ENCODE data around the gene EIF2D. TPM values are rescaled to one million over a fixed set of nuclear protein-coding genes. Genes with fewer than 3 reads are reported as not detected.
A peak's percentile ranks its signal among the peaks of the same experiment; 100 is the strongest.

The EIF2D gene
- total and polyA plus RNA-seq, 2 of the 13 experiments (the other 11 are each of a cell fraction or from before 2014, with no cell fraction given), result 45.1 to 64.9 TPM

DNA sequence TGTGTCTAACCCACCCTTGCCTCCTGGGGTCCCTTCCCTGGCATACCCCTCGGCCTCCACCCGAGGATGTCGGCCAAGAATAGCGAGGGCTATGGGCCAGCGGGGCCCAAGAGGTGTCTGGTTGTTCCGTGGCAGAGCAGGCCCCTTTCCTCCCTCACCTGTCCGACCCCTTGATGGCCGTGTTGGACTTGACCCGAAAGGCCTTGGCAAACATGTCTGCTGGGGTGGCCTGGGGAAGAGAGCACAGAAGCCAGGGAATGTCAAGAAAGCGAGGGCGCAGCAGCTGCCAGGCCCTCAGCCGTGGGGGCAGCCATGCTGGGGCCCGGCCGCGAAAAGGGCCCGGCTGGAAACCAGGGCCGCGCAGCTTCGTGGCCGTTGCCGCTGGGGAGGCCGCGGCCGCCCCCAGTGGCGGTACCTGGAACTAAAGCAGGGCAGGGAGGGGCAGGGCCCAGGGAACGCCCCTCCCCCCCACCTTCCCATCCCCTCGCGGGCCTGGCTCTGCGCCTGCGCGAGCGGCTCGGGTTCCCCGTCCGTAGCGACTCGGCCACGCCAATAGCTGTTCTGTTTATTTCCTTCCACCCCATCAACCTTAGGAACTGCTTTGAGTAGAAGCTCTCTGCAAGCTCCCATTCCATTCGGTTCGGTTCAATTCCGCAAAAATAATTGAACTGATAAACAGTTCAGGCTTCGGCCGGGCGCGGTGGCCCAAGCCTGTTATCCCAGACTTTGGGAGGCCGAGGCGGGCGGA lies at the start of gene EIF2D (continued):
- TF ChIP-seq ZNF556 (CRISPR knock-in tag; IDR thresholded peaks at IDR 0.05; ENCODE audit: borderline replicate concordance) (peak; percentile 99), ZNF572 (CRISPR knock-in tag; IDR thresholded peaks at IDR 0.05) (0 out of 2 replicates have a peak, but pooled peaks have one; percentile 84), ZMYM3 (CRISPR knock-in tag; IDR thresholded peaks at IDR 0.05) (peak; percentile 85; the same call in 1 of the 2 replicates), SNAPC2 (CRISPR knock-in tag; IDR thresholded peaks at IDR 0.05) (0 out of 2 replicates have a peak, but pooled peaks have one; percentile 35), RFX1 (IDR thresholded peaks at IDR 0.05) (no peak), NFKBIZ (CRISPR knock-in tag; IDR thresholded peaks at IDR 0.05) (peak; percentile 96), RARA (CRISPR knock-in tag; IDR thresholded peaks at IDR 0.05) (peak; percentile 69), GTF3A (CRISPR knock-in tag; conservative IDR thresholded peaks at IDR 0.05) (no peak), ZBTB20 (CRISPR knock-in tag; IDR thresholded peaks at IDR 0.05; ENCODE audit: borderline replicate concordance, low read depth) (peak; percentile 65; the same call in 1 of the 2 replicates), EHMT2 (IDR thresholded peaks at IDR 0.05; ENCODE audit: borderline replicate concordance, low read depth, low read length) (no peak), ZSCAN25 (CRISPR knock-in tag; IDR thresholded peaks at IDR 0.05) (peak; percentile 99), SETDB1 (CRISPR knock-in tag; IDR thresholded peaks at IDR 0.05; ENCODE audit: borderline replicate concordance) (no peak)
- TF ChIP-seq, protein P1, sequence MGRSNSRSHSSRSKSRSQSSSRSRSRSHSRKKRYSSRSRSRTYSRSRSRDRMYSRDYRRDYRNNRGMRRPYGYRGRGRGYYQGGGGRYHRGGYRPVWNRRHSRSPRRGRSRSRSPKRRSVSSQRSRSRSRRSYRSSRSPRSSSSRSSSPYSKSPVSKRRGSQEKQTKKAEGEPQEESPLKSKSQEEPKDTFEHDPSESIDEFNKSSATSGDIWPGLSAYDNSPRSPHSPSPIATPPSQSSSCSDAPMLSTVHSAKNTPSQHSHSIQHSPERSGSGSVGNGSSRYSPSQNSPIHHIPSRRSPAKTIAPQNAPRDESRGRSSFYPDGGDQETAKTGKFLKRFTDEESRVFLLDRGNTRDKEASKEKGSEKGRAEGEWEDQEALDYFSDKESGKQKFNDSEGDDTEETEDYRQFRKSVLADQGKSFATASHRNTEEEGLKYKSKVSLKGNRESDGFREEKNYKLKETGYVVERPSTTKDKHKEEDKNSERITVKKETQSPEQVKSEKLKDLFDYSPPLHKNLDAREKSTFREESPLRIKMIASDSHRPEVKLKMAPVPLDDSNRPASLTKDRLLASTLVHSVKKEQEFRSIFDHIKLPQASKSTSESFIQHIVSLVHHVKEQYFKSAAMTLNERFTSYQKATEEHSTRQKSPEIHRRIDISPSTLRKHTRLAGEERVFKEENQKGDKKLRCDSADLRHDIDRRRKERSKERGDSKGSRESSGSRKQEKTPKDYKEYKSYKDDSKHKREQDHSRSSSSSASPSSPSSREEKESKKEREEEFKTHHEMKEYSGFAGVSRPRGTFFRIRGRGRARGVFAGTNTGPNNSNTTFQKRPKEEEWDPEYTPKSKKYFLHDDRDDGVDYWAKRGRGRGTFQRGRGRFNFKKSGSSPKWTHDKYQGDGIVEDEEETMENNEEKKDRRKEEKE (IDR thresholded peaks at IDR 0.05), result no peak
- TF ChIP-seq, protein P2, sequence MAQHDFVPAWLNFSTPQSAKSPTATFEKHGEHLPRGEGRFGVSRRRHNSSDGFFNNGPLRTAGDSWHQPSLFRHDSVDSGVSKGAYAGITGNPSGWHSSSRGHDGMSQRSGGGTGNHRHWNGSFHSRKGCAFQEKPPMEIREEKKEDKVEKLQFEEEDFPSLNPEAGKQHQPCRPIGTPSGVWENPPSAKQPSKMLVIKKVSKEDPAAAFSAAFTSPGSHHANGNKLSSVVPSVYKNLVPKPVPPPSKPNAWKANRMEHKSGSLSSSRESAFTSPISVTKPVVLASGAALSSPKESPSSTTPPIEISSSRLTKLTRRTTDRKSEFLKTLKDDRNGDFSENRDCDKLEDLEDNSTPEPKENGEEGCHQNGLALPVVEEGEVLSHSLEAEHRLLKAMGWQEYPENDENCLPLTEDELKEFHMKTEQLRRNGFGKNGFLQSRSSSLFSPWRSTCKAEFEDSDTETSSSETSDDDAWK (CRISPR knock-in tag; IDR thresholded peaks at IDR 0.05), result no peak
- TF ChIP-seq, protein P3, sequence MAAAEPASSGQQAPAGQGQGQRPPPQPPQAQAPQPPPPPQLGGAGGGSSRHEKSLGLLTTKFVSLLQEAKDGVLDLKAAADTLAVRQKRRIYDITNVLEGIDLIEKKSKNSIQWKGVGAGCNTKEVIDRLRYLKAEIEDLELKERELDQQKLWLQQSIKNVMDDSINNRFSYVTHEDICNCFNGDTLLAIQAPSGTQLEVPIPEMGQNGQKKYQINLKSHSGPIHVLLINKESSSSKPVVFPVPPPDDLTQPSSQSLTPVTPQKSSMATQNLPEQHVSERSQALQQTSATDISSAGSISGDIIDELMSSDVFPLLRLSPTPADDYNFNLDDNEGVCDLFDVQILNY (CRISPR knock-in tag; conservative IDR thresholded peaks at IDR 0.05), result 0 out of 2 replicates have a peak, but pooled peaks have one; percentile 63
- TF ChIP-seq, protein P4, sequence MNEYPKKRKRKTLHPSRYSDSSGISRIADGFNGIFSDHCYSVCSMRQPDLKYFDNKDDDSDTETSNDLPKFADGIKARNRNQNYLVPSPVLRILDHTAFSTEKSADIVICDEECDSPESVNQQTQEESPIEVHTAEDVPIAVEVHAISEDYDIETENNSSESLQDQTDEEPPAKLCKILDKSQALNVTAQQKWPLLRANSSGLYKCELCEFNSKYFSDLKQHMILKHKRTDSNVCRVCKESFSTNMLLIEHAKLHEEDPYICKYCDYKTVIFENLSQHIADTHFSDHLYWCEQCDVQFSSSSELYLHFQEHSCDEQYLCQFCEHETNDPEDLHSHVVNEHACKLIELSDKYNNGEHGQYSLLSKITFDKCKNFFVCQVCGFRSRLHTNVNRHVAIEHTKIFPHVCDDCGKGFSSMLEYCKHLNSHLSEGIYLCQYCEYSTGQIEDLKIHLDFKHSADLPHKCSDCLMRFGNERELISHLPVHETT (CRISPR knock-in tag; conservative IDR thresholded peaks at IDR 0.05), result peak; percentile 95
- TF ChIP-seq, protein P5, sequence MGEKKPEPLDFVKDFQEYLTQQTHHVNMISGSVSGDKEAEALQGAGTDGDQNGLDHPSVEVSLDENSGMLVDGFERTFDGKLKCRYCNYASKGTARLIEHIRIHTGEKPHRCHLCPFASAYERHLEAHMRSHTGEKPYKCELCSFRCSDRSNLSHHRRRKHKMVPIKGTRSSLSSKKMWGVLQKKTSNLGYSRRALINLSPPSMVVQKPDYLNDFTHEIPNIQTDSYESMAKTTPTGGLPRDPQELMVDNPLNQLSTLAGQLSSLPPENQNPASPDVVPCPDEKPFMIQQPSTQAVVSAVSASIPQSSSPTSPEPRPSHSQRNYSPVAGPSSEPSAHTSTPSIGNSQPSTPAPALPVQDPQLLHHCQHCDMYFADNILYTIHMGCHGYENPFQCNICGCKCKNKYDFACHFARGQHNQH (CRISPR knock-in tag; IDR thresholded peaks at IDR 0.05), result peak; percentile 94
